Progenitor cell of endocrine pancreas (in vitro differentiated cells): ENCODE results near the gene NUDT12. TPM values are rescaled to one million over a fixed set of nuclear protein-coding genes. Genes with fewer than 3 reads are reported as not detected.
A peak's percentile ranks its signal among the peaks of the same experiment; 100 is the strongest.

Experiments
- DNase-seq: peaks from one replicate; pipeline ENCODE4 v3.0.0; 2021; ENCODE audit warnings: low spot score; ENCODE audit not compliant: unreplicated experiment
- H3K27ac Mint-ChIP-seq: 2 replicates; pipeline ENCODE4 v1.8.0; 2021; ENCODE audit warnings: mild to moderate bottlenecking, moderate library complexity, mixed read lengths
- H3K27me3 Mint-ChIP-seq: 2 replicates; pipeline ENCODE4 v1.8.0; 2021; ENCODE audit warnings: mixed read lengths
- H3K36me3 Mint-ChIP-seq: 2 replicates; pipeline ENCODE4 v1.8.0; 2022; ENCODE audit warnings: mixed read lengths; ENCODE audit not compliant: insufficient read depth
- H3K4me1 Mint-ChIP-seq: 2 replicates; pipeline ENCODE4 v1.8.0; 2021; ENCODE audit warnings: low read depth, mixed read lengths
- H3K4me3 Mint-ChIP-seq: 2 replicates; pipeline ENCODE4 v1.8.0; 2021; ENCODE audit warnings: low read depth, mild to moderate bottlenecking, moderate library complexity, mixed read lengths
- H3K9me3 Mint-ChIP-seq: 2 replicates; pipeline ENCODE4 v1.8.0; 2021; ENCODE audit warnings: low read depth, mixed read lengths
- CTCF ChIP-seq: fragments of 200-600 bp; sonication (generic); IDR thresholded peaks from one replicate; pipeline ENCODE4 v1.5.0; 2021; ENCODE audit warnings: antibody characterized with exemption, mild to moderate bottlenecking; ENCODE audit not compliant: unreplicated experiment
- total RNA-seq: library from RNA; stranded (reverse); gene quantifications from 2 replicates; pipeline ENCODE4 v1.2.1, GENCODE V29; 2021

Gene NUDT12
- total RNA-seq, 1 donor from 2014 or later = 13.0 TPM

- no peaks in the 10 kb centered on the region for H3K9me3 Mint-ChIP-seq
- H3K4me3 Mint-ChIP-seq = no peak overlapping the region
- peaks cover 6% of the 10 kb centered on the region for H3K4me1 Mint-ChIP-seq
- no peaks in the 10 kb centered on the region for H3K27me3 Mint-ChIP-seq
- H3K36me3 Mint-ChIP-seq = no peaks in the 10 kb centered on the region
- no peak for TF ChIP-seq CTCF
- H3K27ac Mint-ChIP-seq = no peak overlapping the region
- DNase-seq = no peak
Observed at GRCh38 chr5:103526164-103526915, 36.2 kb downstream of the NUDT12 start.

GRCh38 chr5:103525361-103525760, 37.2 kb downstream of the NUDT12 start:
- Mint-ChIP-seq H3K27ac (no peak overlapping the region), H3K4me1 (peaks cover 6% of the 10 kb centered on the region), H3K27me3 (no peaks in the 10 kb centered on the region), H3K9me3 (no peaks in the 10 kb centered on the region), H3K4me3 (no peak overlapping the region), H3K36me3 (no peaks in the 10 kb centered on the region)
- DNase-seq = no peak
- TF ChIP-seq CTCF = no peak

GRCh38 chr5:103523319-103523718, 39.3 kb downstream of the NUDT12 start:
- Mint-ChIP-seq H3K27me3 (no peaks in the 10 kb centered on the region), H3K36me3 (no peaks in the 10 kb centered on the region), H3K27ac (no peak overlapping the region), H3K4me1 (peaks cover 6% of the 10 kb centered on the region), H3K9me3 (no peaks in the 10 kb centered on the region), H3K4me3 (no peak overlapping the region)
- no peak for DNase-seq
- no peak for TF ChIP-seq CTCF

- peaks cover 6% of the 10 kb centered on the region for H3K4me1 Mint-ChIP-seq
- no peaks in the 10 kb centered on the region for H3K9me3 Mint-ChIP-seq
- no peak overlapping the region for H3K4me3 Mint-ChIP-seq
- no peaks in the 10 kb centered on the region for H3K36me3 Mint-ChIP-seq
- no peak for TF ChIP-seq CTCF
- H3K27ac Mint-ChIP-seq = no peak overlapping the region
- H3K27me3 Mint-ChIP-seq = no peaks in the 10 kb centered on the region
- no peak for DNase-seq
Observed at GRCh38 chr5:103522586-103522985, 40.0 kb downstream of the NUDT12 start.

- TF ChIP-seq CTCF = peak; percentile 34
- Mint-ChIP-seq H3K27me3 (no peaks in the 10 kb centered on the region), H3K27ac (no peak overlapping the region)
Observed at GRCh38 chr5:103519550-103519949, 43.0 kb downstream of the NUDT12 start.

More at GRCh38 chr5:103519550-103519949, 43.0 kb downstream of the NUDT12 start:
- DNase-seq = no peak
- Mint-ChIP-seq H3K36me3 (no peaks in the 10 kb centered on the region), H3K4me1 (peaks cover 6% of the 10 kb centered on the region), H3K4me3 (no peak overlapping the region), H3K9me3 (no peaks in the 10 kb centered on the region)
